Activated naive CD8-positive, alpha-beta T cell treated with anti-CD3 and anti-CD28 coated beads, Interleukin-2, amount 10 ng/mL, durations not matched to agents 7 days and 5 days (primary cell): ENCODE measurements around the gene TEP1. TPM values are rescaled to one million over a fixed set of nuclear protein-coding genes. Genes with fewer than 3 reads are reported as not detected.

Source experiments
- total RNA-seq, 2 experiments: library from RNA; stranded (reverse); gene quantifications; one replicate each; pipeline ENCODE4 v1.2.3, GENCODE V29; 2021

TEP1 gene
- total RNA-seq, 2 experiments from 2014 or later = 57.9 to 68.3 TPM

Other genes with a start within 250 kb of the TEP1 start
- not detected for gene OR11G2, start 222.6 kb downstream of the TEP1 start, total RNA-seq
- not detected for gene OR11H6, start 189.8 kb downstream of the TEP1 start, total RNA-seq
- gene OR11H7, start 184.5 kb downstream of the TEP1 start, total RNA-seq = not detected
- gene OR11H4, start 174.2 kb downstream of the TEP1 start, total RNA-seq = not detected
- 10 to 100 TPM; 21.9 to 22.2 TPM for gene TTC5, start 107.5 kb downstream of the TEP1 start, total RNA-seq
- gene CCNB1IP1, start 80.2 kb downstream of the TEP1 start, total RNA-seq = 10 to 100 TPM; 35.0 to 39.5 TPM
- 10 to 100 TPM; 28.3 to 32.7 TPM for gene PARP2, start 69.9 kb downstream of the TEP1 start, total RNA-seq
- gene KLHL33, start 22.7 kb upstream of the TEP1 start, total RNA-seq = 1 to 10 TPM; 3.4 to 3.6 TPM
- gene OSGEP, start 41.3 kb upstream of the TEP1 start, total RNA-seq = 10 to 100 TPM; 63.5 to 65.3 TPM
- 100 to 1,000 TPM; 118 to 123 TPM for gene APEX1, start 41.7 kb upstream of the TEP1 start, total RNA-seq
- 10 to 100 TPM; 42.4 to 45.8 TPM for gene PIP4P1, start 47.9 kb upstream of the TEP1 start, total RNA-seq
- gene PNP, start 55.9 kb upstream of the TEP1 start, total RNA-seq = 100 to 1,000 TPM; 135 to 141 TPM
- gene RNASE10, start 92.0 kb upstream of the TEP1 start, total RNA-seq = 1 to 10 TPM in 1 of 2 experiments, under 1 TPM in 1; 0.44 to 1.2 TPM
- gene RNASE9, start 147.5 kb upstream of the TEP1 start, total RNA-seq = not detected
- not detected for gene RNASE11, start 174.5 kb upstream of the TEP1 start, total RNA-seq
- gene RNASE12, start 177.9 kb upstream of the TEP1 start, total RNA-seq = not detected
- gene OR6S1, start 228.2 kb upstream of the TEP1 start, total RNA-seq = not detected